Measurements from ENCODE around the gene CMIP. TPM values are rescaled to one million over a fixed set of nuclear protein-coding genes. Genes with fewer than 3 reads are reported as not detected.
A peak's percentile ranks its signal among the peaks of the same experiment; 100 is the strongest.

CMIP gene
- total RNA-seq, 1 experiment from 2014 or later = 48.2 TPM

- DNase-seq = no peak
- Mint-ChIP-seq H3K27me3 (ENCODE audit: low read depth) (no peaks in the 10 kb centered on the region), H3K4me3 (no peak overlapping the region), H3K9me3 (no peaks in the 10 kb centered on the region), H3K4me1 (peaks cover 21 to 28% of the 10 kb centered on the region in 2 experiments), H3K27ac (peak overlapping the region; percentile 12 to 49 (median 24); a peak in 2 of 7 replicates), H3K36me3 (ENCODE audit: insufficient read depth in 1 of 3, low read depth in 3 of 3) (peaks cover 19 to 30% (median 29%) of the 10 kb centered on the region in 3 experiments; a peak in 6 of 7 replicates)
- Histone ChIP-seq H3K27ac (ENCODE audit: insufficient read length, low read depth, low read length) (no peak overlapping the region), H2BK120ac (ENCODE audit: low read depth, low read length, poor library complexity, severe bottlenecking) (no peak overlapping the region), H2AFZ (ENCODE audit: low read length) (no peak overlapping the region), H3K79me1 (ENCODE audit: insufficient read depth, low read depth, low read length, poor library complexity, severe bottlenecking) (no peaks in the 10 kb centered on the region), H3T11ph (ENCODE audit: low read length) (no peak overlapping the region), H2AK5ac (ENCODE audit: insufficient read length, low read length) (no peak overlapping the region), H3K14ac (ENCODE audit: insufficient read depth, low read length) (no peak overlapping the region), H2BK20ac (ENCODE audit: low read depth, low read length, poor library complexity, severe bottlenecking) (no peak overlapping the region), H2BK15ac (ENCODE audit: low read depth, low read length) (no peak overlapping the region), H3K23me2 (ENCODE audit: insufficient read length, low read depth, low read length, poor library complexity, severe bottlenecking) (no peaks in the 10 kb centered on the region), H2BK12ac (ENCODE audit: insufficient read length, low read depth, low read length) (no peak overlapping the region), H3K4me1 (ENCODE audit: insufficient read depth, low read length) (peaks cover 2% of the 10 kb centered on the region; the same call in 1 of the 2 replicates), H3K9ac (ENCODE audit: extremely low read depth, insufficient read length, low read length) (no peak overlapping the region), H4K8ac (replicated peaks; ENCODE audit: insufficient read length, low read depth, low read length) (no peak overlapping the region), H3K18ac (ENCODE audit: insufficient read length, low read depth, low read length) (no peak overlapping the region), H4K5ac (ENCODE audit: insufficient read length, low read depth, low read length) (no peak overlapping the region), H3K79me2 (ENCODE audit: insufficient read depth, low read length) (0 out of 2 replicates have a peak, but pooled peaks cover 2% of the 10 kb centered on the region), H3K27me3 (ENCODE audit: insufficient read depth, low read length) (no peaks in the 10 kb centered on the region), H3K4ac (ENCODE audit: low read depth, low read length) (no peak overlapping the region), H4K91ac (ENCODE audit: insufficient read length, low read depth, low read length) (no peak overlapping the region), H3K9me3 (ENCODE audit: control insufficient read depth, low read depth, low read length) (no peaks in the 10 kb centered on the region), H3K56ac (ENCODE audit: insufficient read length, low read depth, low read length) (no peak overlapping the region), H3K23ac (ENCODE audit: insufficient read length, low read depth, low read length) (no peak overlapping the region), H2BK5ac (ENCODE audit: insufficient read length, low read length) (no peak overlapping the region), H4K20me1 (ENCODE audit: control insufficient read depth, insufficient read depth, insufficient read length) (peaks cover 2% of the 10 kb centered on the region), H3K4me2 (ENCODE audit: insufficient read depth, insufficient read length, low read length) (no peak overlapping the region)
- TF ChIP-seq, protein P1, sequence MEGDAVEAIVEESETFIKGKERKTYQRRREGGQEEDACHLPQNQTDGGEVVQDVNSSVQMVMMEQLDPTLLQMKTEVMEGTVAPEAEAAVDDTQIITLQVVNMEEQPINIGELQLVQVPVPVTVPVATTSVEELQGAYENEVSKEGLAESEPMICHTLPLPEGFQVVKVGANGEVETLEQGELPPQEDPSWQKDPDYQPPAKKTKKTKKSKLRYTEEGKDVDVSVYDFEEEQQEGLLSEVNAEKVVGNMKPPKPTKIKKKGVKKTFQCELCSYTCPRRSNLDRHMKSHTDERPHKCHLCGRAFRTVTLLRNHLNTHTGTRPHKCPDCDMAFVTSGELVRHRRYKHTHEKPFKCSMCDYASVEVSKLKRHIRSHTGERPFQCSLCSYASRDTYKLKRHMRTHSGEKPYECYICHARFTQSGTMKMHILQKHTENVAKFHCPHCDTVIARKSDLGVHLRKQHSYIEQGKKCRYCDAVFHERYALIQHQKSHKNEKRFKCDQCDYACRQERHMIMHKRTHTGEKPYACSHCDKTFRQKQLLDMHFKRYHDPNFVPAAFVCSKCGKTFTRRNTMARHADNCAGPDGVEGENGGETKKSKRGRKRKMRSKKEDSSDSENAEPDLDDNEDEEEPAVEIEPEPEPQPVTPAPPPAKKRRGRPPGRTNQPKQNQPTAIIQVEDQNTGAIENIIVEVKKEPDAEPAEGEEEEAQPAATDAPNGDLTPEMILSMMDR (conservative IDR thresholded peaks at IDR 0.05) = no peak
- no CpG with 5 or more reads among the region's 16 CpGs for WGBS (ENCODE audit: extremely low coverage, insufficient read length, low lambda C conversion rate)
Measured at GRCh38 chr16:81692021-81692420, 247.4 kb downstream of the CMIP start.

Measured in H9 (cell line).